DLD1 (cell line): Measurements from ENCODE around the gene ACOD1.
"Not testable (repeated sequence)": the region's sequence is repeated elsewhere in the genome, so short reads cannot be mapped to it uniquely, and the experiment has no call there.

Experiments used
- in situ Hi-C: cut with HindIII; loops from 2 replicates; pipeline ENCODE4 v1.10.0; 2017; ENCODE audit warnings: low sequenced_read_pairs

Gene ACOD1

DNA sequence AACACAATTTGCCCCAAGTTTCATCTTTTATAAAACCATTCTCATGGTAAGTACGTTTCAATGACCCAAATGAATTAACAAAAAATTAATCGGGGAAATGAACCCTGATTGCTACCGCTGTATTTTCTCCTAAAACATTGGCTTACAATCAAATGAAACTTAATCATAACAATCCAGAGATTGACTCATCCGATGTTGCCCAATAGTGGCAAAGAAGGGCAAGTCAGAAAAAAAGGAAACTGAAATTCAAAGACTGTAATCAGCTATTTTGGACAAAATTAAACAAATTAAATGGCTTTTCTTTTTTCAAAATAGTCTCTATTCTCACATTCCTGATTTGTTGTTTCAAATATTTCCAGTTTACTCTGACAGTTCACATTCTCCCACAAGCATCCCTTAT is 3.9 kb upstream of the ACOD1 start:
- in situ Hi-C loops: no loop called here

DNA sequence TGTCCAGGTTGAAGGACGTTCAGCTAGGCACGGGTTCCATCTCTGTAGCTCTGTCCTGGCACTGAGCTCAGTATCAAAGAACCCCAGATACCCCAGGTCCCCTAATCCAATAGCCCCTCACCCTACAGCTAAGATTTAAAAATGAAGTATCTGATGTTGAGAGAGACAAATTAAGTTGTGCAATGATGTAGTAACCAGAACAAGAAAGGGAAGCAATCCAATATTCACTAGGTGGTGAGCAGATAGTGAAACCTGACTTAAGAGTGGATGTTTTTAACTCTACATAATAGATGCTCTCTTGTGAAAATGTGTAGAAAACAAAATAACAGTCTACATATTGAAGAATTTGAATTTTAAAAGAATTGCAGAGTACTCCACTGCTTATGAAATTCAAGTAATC is 1.8 kb downstream of the ACOD1 start:
- in situ Hi-C loops: no loop called here

DNA sequence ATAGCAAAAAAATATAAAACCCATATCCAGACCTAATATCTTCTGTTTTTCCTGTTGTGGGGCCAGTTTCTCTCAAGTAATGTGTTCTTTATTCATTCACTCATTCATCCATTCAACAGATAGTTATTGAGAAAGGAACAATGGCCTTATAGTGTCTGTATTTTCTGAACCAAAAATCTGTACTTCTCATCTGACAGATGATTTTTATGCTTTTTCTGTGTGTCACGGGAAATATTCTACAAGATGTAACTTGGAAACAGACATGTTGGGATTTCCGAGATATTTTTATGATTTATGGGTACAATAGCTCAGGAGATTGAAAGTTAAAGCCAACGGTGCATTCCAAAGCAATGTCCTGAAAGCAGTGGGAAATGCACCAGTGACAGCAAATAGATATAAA is 5.7 kb downstream of the ACOD1 start:
- in situ Hi-C loops: no loop called here

GRCh38 chr13:76954538-76954937 is 6.2 kb downstream of the ACOD1 start:
- in situ Hi-C loops: no loop called here

DNA sequence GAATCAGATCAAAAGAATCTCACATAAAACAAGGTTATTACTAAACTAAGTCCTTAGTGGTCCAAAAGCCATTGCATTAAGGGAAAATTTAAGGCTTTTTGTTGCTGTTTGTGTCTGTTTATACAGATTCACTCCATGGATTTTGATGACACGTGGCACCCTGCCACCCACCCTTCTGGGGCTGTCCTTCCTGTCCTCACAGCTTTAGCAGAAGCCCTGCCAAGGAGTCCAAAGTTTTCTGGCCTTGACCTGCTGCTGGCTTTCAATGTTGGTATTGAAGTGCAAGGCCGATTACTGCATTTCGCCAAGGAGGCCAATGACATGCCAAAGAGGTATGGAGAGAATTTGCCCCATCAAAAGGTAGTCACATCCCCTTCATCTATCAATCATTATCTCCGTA is 6.9 kb downstream of the ACOD1 start:
- in situ Hi-C loops: no loop called here

DNA sequence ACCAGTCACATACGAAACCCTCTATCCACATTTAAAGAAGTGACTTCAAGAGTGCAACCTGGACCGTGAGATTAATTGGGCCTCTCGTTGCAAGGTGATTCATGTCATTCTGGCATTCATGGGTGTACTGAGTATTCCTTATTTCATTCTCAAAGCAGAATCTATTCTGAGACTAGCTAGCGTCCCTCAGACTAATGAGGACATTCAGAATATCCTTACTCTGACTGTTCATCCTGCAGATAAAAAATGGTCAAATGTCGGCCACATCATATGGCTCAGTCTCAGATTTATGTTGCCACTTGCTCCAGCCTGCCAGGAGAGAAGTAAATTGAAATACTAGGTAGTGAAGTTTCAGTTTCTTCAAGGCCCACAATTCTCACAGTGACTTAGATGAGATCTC is 7.3 kb downstream of the ACOD1 start:
- in situ Hi-C loops: no loop called here

- in situ Hi-C loops: no loop called here
These were observed 10.6 kb downstream of the ACOD1 start for GRCh38 chr13:76958841-76959432.

- in situ Hi-C loops: not testable (repeated sequence)
These were observed 11.4 kb downstream of the ACOD1 start for GRCh38 chr13:76959734-76960133.

DNA sequence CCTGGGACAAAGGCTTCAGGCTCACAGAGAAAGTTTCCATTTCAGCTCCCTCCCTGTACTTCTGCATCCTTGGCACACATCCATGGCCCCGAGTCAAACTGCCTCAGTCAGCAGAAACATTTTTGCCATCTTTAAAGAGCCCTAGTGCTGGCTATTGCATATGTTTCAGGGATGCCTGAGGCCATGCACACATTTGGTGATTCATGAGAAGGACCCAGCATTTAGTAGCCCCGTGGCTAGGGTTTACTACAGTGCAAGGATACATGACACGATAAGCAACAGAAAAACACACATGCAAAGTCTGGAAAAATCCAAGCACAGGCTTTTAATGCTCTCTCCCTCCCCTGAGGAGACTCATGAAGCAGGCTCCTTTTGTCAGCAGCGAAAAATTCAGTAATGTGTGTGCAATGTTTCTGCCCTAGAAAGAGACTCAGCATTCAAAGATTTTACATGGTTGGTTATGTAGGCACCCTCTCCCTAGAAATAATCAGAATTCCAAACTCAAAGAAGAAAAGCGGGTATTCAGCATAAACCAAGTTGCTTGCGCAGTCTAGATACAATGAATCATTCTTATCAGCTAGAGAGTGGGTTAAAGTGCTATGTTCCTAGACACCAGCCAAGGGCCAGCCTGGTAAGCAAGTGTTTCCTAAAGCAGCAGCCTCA is 17.6 kb downstream of the ACOD1 start:
- in situ Hi-C loops: no loop called here

GRCh38 chr13:76967031-76967430 is 18.7 kb downstream of the ACOD1 start:
- in situ Hi-C loops: no loop called here

DNA sequence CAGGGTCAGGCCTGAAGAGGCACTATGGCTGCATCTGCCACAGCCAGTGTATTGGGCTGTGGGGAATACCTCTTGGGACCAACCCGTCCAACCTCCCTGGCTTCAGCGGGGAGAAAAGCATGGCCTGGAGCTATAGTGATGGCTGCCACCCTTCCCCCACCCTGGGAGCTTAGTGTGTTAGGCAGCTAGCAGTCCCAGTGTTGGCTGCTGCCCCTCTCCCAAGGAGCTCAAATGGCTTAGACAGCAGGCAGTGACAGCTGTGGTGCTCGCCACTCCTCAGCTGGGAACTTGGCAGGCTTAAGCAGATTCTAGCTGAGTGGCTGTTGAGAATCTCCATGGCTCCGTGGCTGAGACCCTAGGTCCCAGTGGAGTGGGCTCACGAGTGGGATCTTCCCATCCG is 19.7 kb downstream of the ACOD1 start:
- in situ Hi-C loops: no loop called here

DNA sequence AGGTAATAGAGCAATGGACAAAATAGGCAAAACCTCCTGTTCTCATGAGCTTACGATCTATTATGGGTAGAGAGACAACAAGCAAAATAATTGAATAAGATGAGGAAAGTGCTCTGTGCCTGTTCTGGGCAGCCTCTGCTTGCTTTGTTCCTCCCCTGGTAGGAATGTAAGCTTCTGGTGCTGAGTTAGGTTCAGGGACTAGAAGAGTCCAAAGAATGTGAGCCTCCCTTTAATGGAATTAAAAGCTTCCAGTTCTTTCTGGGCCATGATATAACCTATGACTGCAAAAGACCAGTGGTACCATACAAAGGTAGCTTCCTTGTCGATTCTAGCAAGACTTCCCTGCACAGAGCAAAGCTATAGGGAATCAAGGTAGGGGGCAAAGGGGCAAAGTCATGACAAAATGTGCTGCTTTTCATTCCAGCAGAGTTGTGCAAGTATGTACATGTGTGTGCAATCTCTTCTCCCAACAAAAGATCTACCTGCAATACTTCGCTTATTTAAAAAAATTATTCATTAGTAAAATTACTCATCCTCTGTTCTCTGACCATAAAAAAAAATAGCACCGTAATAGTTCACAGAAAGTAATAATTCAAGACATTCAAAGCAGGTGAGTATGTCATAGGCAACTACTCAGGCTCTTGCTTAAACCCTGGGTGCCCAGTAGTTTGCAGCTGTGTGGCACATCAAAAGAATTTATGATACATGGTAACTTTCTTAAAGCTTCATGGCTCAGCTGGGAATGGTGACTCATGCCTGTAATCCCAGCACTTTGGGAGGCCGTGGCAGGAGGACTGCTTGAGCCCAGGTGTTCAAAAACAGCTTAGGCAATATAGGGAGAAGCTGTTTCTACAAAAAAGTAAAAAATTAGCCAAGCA is 21.4 kb downstream of the ACOD1 start:
- in situ Hi-C loops: no loop called here

- in situ Hi-C loops: no loop called here
These were observed 22.9 kb downstream of the ACOD1 start for GRCh38 chr13:76971215-76971614.

DNA sequence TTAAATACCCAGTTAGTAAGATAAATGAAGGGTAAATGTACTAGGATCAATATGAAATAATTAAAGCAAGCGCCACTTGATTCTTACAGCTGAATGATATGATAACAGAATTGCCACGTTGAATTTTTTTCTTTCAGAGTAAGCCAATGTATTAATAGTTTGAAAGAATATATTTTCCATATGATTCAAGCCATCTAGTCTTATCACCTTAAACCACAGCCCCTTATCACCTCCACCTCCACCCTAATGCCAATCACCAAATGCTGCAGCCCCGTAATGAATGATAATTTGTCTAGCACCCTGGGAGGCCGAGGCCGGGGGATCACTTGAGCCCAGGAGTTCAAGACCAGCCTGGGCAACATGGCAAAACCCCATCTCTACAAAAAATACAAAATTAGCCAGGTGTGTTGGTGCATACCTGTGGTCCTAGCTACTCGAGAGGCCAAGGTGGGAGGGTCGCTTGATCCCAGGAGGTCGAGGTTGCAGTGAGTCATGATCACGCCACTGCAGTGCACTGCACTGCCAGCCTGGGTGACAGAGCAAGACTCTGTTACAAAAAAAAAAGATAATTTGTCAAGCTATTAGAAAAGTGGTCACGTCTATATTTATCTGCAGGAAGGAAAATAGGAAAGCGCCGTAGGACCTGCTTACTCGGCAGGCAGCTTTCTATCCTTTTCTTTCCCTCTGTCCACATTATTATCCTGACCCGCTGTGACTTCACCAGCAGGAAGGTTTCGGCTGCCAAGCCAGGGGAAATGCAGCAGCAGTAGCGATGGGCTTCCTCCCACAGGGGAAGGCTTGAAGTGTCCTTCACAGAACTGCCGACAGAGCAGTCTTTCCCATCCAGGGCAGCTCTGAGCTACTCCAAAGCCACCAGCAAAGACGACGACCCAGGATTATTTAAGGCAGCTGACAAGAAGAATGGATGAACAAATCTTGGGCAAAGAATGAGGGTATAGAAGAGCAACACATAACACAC is 23.8 kb downstream of the ACOD1 start:
- in situ Hi-C loops: no loop called here

DNA sequence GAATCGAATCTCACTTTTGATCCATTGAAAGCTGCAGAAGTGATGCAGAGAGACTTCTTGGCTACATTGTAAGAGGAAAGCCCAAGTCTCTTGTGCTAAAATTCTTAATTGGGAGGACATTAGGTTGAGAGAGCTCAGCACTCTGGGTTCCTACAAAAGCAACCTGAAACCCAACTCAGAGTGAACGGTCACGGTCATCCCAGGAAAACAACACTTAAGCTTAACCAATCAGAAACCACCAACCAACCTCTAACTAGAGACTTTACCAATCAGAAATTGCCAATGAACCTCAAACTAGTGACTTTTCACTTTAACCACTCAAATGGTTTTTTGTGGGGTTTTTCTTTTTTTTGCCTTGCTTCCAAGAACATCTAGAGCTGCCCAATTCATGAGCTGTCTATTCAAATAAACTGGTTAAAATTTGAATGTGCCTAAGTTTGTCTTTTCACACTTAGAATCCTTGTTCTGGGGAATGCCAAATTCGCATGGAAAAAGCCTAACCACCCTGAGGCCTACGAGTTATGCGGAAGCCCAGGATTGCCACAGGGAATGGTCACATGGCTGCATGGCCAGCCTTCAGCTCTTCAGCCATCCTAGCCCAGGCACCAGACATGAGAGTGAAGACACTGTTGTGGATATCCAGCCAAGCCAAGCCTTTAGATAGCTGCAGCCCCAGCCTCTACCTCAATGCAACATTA is 25.8 kb downstream of the ACOD1 start:
- in situ Hi-C loops: no loop called here

GRCh38 chr13:76974618-76974975 is 26.3 kb downstream of the ACOD1 start:
- in situ Hi-C loops: no loop called here

DNA sequence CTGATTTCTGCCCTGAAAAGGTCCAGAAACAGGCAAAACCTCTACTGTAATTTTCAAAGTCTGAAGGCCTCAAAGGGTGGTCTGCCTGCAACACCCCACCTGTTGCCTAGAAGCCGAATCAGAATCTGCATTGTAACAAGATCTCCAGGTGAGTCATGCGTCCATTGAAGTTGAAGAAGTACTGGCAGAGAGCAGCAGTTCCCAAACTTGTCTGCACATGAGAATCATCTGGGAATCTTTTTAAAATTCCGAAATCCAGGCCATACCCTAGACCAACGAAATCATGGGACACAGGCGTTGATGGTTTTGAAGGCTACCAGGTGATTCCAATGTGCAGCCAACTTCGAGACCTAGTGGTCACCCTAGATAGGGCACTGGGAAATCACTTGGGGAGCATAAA is 27.6 kb downstream of the ACOD1 start:
- in situ Hi-C loops: no loop called here

DNA sequence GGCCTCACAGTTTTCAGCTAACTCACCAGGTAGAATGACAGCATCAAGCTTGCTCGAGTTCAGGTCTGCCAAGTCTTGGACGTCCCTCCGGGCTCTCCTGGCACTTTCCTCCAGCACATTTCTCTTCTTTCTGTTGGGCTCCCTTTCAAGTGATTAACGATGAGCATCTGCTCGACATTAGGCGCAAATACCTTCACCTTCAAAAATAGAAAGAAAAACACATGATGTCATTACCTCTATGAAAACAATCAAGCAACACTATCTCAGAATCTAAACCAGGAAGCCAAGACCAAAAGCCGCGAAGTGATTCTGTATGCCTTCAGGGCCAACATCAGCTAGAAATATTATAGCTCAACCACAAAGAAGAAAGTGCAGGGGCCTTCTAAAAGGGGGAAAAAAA is 28.2 kb downstream of the ACOD1 start:
- in situ Hi-C loops: no loop called here

- in situ Hi-C loops: no loop called here
These were observed 28.6 kb downstream of the ACOD1 start for GRCh38 chr13:76976929-76977328.

GRCh38 chr13:76980075-76980718 is 31.9 kb downstream of the ACOD1 start:
- in situ Hi-C loops: no loop called here
